Stimulated activated CD4-positive, alpha-beta T cell treated with anti-CD3 and anti-CD28 coated beads, Interleukin-2, amount 100 ng/mL, for 48 hours (primary cell): ENCODE measurements around the gene DOC2B.
"Not testable (repeated sequence)": the region's sequence is repeated elsewhere in the genome, so short reads cannot be mapped to it uniquely, and the experiment has no call there.

Source experiments
- DNase-seq, 2 donors: peaks; one replicate each; pipeline ENCODE4 v3.0.0-alpha.2; 2020

Gene DOC2B

DNA sequence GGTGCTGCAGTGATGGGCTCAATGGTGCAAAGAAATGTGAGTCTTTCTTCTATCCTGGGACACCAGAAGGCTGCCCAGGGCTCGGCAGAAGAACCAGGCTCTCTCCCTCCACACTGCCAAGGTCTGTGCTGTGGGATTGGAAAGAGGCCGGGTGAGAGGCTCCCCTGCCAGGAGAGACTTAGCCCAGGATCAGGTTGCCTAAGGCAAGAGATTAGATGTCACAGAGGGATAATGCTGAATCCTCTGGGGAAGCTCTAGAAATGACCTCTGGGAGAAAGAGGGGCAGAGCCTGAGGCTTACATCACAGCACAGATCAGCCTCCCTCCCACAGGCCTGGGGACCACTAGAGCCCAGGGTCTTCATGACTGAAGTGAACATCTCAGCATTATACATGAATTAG lies 5.7 kb upstream of the DOC2B start:
- no peak for DNase-seq

DNA sequence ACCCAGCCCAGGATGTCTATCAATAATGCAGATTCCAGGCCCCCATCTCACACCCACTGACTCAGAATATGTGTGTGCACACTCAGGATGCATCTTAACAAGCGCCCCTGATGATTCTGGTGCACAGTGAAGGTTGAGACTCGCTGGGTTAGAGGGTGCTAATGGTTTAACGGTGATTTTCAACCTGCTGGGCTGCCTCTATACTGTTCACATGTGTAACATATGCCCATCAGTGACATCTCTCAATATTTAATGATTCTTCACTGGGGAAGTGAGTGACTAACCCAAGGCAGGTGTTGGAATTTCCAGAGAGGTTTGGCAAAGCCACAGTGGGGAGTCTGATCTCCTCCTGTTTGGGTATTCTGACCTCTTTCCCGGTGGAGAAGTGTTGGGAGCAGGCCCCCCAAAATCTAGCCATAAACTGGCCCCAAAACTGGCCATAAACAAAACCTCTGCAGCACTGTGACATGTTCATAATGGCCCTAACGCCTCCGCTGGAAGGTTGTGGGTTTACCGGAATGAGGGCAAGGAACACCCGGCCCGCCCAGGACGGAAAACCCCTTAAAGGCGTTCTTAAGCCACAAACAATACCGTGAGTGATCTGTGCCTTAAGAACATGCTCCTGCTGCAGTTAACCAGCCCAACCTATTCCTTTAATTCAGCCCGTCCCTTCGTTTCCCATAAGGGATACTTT lies 4.1 kb upstream of the DOC2B start:
- DNase-seq = peak; percentile 6 to 30

DNA sequence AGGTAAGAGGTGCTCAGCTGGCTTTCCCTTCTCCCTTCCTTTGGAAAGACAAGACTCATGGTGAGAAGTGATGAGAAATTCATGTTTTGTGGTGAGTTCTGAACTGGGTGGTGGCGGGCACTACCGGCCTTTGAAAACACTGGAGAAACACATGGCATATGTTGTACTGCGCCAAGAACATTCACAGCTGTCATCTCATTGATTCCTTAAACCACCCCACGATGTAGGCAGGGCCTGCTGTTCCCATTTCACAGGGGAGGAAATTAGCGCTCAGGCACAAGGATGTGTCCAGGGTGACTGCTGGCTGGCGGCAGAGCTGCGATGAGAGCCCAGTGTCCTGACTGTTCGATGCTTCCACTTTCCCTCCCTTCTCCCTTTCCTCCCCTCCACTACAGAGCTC lies 1.6 kb upstream of the DOC2B start:
- DNase-seq = no peak

DNA sequence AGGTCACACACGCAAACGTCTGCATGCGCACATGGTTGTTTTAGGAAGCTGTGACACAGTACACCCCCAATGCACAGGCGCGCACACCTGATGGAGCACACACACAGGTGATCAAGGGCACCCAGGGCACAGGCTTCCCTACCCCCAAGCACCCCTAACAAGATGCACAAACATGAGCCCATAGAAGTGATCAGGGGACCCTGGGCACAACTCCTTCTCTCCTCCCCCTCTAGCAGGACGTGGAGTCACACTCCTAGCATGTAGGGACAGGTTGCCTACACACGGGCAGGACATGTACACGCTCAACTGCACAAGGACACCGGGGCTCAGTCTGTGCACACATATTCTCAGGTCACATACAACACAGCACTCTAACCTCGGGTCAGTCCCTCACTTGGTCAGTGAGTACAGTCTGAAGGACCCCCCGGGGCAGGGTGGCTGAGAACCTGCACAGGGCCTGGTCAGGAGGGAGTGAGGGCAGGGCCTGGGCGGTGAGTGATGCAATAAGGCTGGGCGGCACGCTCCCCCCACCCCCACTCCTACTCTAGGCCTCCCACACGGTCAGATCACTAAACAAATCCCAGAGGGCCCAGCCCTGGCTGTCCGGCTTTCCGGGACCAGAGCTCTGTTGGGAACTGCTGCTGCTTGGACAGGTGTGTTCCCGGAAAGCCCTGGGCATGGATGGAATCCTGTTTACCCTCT lies 751 bp upstream of the DOC2B start:
- DNase-seq = no peak

DNA sequence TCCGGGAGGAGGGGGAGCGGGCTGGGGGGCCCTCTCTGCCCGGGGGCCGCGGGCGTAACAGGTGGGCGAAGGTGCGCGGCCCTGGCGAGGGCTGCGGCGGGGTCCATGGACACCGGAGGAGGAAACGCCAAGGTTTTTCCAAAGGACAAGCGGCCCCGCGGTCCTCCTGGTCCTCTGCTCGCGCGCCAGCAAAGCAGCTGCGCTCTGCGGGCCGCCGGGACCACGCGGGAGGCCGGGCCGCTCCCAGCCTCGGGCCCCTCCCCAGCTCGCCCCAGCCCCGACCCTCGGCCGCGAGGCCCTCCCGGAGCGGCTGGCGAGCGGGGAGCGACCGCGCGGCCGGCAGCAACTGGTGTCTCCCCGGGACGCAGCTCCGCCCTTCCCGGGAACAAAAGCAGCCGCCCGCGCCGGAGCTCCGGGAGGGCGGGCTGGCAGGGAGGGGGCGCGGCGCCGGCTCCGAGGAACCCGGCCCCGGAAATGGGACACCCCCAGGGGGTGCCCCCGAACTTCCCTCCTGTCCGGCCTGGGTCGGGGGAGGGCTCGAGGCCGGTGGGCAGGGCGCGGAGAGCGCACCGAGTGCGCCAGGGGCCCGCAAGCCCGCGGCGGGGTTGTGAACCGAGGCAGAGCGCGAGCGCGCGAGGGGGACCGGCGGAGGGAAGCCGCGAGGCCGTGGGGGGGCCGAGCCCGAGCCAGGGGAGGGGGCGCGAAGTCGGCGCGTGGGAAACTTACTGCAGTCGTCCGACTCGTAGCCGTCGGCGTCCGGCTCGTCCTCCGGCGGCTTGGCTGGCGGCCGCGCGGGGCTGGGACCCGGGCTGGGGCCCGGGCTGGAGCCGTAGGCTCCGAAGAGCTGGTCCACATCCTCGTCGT lies 837 bp downstream of the DOC2B start:
- no peak for DNase-seq

DNA sequence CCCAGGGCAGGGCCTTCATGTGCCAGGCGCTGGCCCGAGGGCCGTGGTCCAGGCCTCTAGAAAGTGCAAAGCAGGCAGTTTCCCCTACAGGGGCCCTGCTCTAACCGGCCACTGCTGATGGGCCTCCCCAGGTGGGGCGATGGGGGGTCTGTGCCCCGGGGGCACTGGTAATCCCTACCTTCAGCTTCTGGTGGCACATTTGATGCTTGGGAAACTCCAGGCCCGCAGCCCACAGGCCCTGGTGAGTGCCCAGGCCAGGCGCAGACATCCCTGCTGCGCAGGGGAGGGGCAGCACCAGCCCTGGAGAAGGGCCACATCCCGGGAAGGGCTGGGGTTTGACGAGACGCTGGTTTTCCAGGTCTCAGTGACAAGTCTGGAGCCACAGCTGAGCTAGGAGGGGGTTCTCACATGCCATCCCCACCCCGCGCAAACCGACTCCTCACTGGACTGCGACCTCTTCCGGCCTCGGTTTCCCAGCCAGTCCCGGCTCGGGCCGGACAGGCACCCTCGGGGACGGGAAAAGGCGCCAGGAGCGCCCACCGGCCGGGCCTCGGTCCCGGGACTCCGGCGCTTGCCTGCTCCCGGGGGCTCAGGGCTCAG lies 1.6 kb downstream of the DOC2B start:
- DNase-seq = no peak

DNA sequence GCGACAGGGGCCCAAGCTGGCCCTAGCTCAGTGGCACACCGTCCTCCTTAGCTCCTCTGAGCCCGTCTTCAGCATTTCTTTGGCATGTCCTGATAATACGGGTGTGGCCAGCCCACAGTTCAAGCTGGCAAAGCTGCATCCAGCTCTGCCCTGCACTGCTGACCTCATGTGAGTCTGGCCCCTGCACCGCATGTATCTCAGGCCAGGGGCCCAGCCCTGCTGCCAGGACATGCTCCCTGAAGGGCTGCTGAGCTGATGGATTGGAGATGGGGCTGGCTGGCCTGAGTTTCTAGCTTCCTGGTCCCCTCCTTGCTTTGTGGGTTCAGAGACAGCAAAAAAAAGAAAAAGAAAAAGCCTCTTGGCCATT lies 2.4 kb downstream of the DOC2B start:
- no peak for DNase-seq

DNA sequence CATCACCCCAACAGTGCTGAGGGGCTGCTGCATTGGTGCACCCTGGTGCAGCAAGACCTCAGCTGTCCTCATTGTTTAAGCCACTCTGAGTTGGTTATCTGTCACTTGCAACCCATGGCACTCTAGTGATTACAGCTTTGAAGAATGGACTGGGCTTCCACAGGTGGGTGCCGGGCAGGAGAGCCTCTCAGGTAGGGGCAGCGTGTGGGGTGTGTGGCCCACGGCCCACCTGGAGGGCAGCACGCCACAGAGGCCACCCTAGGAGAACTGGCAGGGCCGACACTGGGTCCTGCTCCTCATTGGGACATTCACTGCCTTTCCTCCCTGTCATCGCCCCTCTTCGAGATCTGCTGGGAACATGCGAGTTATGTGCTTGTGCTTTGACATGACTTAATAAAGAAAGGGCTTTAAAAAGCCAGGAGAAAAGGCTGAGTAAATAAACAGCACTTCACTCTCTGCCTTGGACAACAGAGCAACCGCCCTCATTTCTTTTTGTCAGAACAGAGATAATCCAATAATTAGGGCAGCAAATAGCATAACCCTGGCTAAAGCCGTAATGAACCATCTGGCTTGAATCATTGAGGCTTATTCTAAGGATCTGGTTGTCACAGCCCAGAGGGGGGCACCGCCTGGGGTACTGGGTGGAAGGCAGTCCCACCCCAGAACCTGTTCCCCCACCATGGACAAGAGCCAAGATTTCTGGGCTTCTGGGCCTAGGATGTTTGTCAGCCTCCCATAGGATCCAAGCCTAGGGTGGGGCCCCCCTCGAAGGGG lies 3.0 kb downstream of the DOC2B start:
- DNase-seq = no peak

DNA sequence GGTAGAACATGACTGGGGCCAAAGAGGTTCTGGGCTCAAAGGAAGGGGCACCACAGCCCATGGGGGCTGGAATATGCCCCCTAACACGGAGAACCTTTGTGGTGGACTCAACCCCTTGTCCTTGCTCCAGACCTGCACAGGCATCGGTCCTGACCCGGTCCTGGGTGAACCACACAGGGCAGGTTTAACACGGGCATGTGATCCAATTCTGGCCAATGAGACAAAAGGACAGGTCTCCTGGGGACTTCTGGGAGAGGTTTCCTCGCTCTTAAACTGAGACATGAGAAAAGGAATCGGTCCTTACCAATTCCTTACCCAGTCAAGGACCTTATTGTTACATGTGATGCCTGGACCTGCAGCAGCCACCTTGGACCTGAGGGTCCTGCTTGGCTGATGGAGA lies 3.7 kb downstream of the DOC2B start:
- no peak for DNase-seq

DNA sequence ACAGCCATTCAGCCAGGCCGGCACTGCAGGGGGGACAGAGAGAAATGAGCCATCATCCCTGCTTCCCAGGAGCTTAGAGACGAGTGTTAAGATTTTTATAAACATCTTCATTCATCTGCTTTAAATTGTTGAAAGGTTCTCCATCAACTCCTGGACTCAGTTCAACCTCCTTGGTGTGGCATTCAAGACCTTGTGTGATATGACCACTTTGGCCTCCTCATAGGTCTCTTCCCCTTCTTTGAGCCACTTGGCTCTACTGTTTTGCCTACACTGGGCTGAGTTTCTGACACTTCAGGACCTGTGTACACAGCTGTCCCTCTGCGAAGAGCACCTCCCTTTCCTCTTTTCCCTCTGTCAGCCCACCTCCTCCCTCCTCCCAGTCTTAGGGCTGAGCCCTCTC lies 4.3 kb downstream of the DOC2B start:
- no peak for DNase-seq

DNA sequence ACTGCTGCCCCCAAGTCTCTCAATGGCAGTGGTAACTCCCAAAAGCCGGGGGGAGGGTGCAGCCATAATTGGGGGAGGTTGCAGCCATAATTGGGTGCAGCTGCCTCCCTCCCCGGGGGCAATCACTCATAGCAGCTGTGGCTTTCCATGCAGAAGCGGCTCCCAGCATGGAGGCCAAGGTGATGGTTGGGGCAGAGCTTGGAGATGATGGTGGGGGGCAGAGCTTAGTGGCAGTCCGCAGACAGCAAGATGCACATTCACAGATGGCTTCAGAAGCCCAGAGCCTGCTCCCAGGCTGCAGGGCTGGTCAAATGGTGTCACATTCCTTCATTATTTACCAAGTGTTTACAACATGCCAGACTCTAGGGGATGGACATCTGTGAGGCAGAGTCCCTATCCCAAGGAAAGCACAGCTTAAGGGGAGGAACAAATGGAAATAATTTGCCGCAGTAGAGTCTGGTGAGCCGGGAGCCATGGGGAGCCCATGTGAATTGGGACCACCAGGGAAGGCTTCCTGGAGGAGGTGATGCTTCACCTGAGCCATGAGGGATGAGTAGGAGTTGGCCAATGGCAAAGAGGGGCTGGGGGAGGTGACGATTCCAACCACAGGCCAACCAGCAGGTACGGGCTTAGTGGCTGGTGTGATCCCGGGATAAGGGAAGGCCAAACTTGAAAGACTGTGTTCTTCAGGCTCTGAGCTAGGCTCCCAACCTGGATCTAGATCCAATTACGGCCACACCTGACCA lies 8.1 kb downstream of the DOC2B start:
- DNase-seq = no peak

DNA sequence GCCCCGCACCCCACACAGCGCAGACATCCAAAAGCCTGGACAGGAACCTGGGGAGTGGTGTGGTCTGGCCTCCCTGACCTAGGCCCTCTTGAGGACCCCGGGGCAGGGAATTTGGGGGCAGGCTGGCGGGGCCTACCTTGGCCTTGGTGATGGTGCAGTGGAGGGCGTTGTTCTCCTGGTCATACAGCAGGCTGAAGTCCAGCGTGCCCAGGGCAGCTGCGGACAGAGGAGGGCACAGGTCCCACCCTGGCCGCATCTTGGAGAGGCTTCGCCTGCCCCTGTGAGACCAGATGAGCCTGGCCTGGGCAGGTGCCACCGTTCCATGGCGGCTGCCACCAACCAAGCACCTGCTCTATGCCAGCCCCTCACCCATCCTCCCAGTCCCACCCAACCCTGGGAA lies 9.0 kb downstream of the DOC2B start:
- DNase-seq = no peak

DNA sequence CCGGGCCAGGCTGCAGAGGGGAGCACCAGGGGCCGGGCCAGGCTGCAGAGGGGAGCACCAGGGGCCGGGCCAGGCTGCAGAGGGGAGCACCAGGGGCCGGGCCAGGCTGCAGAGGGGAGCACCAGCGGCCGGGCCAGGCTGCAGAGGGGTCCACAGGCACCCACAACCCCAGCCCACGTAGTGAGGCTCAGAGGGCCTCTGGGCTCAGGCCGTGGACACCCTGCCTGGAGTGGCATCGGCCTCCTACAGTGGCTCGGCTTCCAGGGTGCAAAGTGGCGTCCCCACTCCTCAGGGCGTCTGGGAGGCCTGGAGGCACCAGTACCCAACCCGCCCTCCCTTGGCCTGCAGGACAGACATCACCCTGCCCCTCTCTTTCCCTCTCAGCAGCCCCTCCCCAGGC lies 9.6 kb downstream of the DOC2B start:
- no peak for DNase-seq

DNA sequence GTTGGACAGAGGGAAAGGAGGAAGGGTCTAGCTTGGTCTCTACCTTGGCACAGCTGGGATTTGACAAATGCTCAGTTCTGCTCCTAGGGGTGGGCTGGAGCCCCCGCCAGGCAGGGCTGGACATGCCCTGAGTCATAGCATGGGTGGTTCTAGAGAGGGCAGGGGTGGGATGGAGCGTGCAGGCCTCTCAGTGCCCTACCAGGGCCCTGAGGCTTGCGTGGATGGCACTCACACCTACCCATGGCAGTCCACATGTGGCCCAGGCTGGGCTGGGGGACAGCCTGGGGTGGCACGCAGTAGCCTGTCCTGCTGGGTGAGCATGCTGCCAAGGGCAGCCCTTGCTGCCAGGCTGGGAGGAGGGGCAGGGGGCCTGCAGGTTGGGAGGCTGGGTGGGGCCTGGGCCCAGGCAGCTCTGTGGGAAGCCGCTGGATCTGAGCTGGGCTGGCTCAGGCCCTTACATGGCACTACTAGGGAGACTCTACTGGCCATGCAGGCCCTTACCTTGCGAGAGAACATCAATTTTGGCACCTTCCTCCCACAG lies 11.2 kb downstream of the DOC2B start:
- no peak for DNase-seq

DNA sequence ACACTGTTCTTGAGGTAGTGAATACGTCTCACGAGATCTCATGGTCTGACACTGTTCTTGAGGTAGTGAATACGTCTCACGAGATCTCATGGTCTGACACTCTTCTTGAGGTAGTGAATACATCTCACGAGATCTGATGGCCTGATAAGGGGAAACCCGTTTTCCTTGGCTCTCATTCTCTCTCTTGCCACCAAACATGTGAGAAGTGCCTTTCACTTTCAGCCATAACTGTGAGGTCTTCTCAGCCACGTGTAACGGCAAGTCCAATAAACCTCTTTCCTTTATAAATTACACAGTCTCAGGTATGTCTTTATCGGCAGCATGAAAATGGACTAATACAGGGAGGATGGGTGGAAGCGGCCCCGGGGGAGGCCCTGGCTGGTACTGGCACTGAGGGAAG lies 12.8 kb downstream of the DOC2B start:
- not testable (repeated sequence) for DNase-seq

DNA sequence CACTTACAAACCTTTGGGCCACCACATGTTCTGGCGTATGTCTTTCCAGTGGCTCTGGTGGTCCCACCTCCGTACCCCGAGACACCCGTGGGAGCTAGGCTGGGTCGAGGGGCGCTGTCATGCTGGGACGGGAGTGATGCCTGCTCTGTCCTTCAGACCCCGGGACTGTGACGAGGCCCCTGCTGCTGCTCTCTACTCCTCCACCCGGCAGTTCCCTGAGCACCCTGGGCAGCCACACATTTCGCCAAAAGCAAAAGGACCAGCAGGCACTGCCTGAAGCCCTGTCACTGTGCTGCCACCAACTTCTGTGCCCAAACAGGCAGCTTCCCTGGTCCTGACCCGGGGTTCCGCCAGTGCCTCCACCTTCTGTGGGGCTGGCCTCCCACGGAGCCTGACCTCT lies 15.5 kb downstream of the DOC2B start:
- DNase-seq = no peak

DNA sequence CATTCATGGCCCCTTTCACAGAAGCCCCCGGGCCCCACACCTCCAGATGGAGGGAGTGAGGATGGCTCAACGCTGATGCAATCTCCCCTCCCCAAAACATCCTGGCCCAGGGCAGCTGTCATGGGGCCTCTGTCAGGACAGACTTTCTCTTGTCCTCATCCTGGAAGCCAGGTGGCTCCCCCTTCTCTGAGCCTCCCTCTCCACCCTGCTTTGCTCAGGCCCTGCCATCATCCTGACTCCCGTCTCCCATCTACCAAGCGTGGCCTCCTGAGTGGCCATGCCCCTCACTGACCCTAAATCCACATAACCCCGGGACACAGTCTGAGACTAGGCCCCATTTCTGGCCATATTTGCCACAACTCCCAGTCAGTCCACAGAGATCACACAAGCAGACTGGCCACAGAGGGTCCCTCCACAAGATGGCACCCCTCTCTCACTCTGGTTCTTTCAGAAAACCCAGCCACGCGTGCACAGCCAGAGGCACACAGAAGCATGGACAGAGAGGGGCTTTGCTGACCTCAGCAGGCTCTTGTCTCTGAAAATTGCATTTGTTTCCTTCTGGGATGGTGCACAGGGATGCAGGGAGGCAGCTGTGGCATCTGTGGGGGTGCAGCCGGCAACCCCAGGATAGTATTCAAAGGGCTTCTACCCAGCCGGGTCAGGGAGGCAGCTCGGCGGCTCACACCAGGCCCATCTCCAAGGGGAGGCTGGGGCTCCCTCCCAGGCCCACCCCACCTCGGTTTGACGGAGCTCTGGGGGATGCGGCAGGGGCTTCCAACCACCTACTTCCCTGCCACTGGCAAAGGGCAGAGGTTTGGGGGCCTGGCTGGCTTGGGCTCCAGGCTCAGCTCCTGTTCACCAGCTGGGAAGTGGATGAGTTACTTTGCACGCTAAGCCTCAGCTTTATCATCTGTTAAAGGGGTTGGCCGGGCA lies 16.9 kb downstream of the DOC2B start:
- DNase-seq = no peak

DNA sequence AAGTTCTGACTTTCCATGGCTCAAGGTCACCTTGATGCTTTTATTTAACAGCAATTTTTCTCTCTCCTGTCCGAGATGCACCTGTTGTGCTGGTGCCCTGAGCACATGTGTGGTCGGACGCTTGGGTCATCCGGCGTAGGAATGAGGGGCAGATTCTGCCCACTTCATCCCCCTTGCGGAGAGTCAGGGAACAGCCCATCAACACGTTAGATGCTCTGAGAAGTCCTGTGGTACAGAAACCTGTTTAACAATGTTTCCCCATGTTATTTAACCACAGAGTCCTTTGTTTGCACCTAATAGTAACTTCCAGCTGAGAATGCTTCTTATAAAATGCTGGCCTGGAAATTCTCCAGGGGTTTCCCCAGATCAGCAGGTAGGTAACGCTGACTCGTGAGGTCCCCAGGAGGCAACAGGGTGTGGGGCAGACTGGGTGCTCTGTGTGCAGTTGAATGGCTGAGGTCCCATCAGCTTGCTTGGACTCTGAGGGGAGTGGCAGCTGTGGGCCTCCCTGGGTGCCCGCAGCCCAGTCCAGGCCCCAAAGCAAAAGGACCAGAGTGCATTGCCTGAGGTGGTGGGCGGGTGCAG lies 17.8 kb downstream of the DOC2B start:
- no peak for DNase-seq

DNA sequence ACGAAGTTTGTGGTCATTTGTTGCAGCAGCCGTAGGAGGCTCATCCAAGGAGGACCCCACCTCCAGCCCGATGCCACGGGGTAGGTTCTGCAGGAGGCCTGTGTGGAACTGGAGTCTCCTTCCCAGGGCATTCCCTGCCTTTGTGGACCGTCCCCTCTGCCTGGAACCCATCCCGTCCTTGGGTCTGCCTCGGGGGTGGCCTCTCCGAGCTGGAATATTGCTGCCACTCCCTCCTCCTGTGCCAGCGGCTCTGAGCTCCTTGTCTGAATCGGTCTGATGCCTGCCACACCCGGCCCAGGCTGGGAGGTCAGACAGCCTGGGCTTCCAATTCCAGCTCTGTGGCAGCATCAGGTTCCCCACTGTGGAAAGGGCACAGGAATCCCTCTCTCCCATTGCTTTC lies 18.8 kb downstream of the DOC2B start:
- DNase-seq = no peak

DNA sequence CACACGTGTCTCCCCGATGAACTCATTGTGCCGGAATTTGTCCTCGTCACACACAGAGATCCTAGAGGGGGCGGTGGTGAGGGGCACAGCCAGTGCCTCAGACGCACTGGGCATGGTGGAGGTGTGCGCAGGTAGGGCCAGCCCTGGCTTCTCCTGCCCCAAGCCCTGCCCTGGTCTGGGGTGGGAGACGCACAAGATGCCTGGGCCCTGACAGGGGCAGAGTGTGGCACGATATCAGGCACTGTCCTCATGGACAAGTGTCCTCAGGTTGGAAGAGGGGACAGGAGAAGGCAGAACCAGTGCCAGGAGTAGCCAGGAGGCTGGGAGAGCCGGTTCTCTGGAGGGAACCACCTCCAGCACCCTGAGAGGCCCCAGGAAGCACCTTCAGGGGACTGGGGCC lies 20.0 kb downstream of the DOC2B start:
- DNase-seq = no peak
